ENCODE data around the gene DLK2.
"Not testable (repeated sequence)": the region's sequence is repeated elsewhere in the genome, so short reads cannot be mapped to it uniquely, and the experiment has no call there.

Gene DLK2

GRCh38 chr6:43455531-43456428, at the start of gene DLK2:
DLK2 (minus strand) TSS chr6:43455548; CDS start chr6:43454825, 723 bp downstream.
- DNase-seq: peak; percentile 53

- no peak for DNase-seq
Measured at GRCh38 chr6:43503443-43503842, 48.1 kb upstream of the DLK2 start.

GRCh38 chr6:43502666-43503065, 47.3 kb upstream of the DLK2 start:
- DNase-seq: no peak

- no peak for DNase-seq
Measured at GRCh38 chr6:43500921-43501320, 45.6 kb upstream of the DLK2 start.

- no peak for DNase-seq
Measured at GRCh38 chr6:43499028-43499815, 43.9 kb upstream of the DLK2 start.

GRCh38 chr6:43498291-43498690, 42.9 kb upstream of the DLK2 start:
- DNase-seq: not testable (repeated sequence)

- DNase-seq: no peak
Measured at GRCh38 chr6:43497689-43498088, 42.3 kb upstream of the DLK2 start.

- no peak for DNase-seq
Measured at GRCh38 chr6:43497129-43497396, 41.7 kb upstream of the DLK2 start.

- DNase-seq: no peak
Measured at GRCh38 chr6:43496370-43497128, 41.2 kb upstream of the DLK2 start.

- no peak for DNase-seq
Measured at GRCh38 chr6:43495409-43495941, 40.1 kb upstream of the DLK2 start.

- DNase-seq: no peak
Measured at GRCh38 chr6:43494766-43495165, 39.4 kb upstream of the DLK2 start.

GRCh38 chr6:43494321-43494720, 39.0 kb upstream of the DLK2 start:
- DNase-seq: no peak

GRCh38 chr6:43493833-43494232, 38.5 kb upstream of the DLK2 start:
- DNase-seq: no peak

- DNase-seq: no peak
Measured at GRCh38 chr6:43493230-43493629, 37.9 kb upstream of the DLK2 start.

GRCh38 chr6:43492673-43493072, 37.3 kb upstream of the DLK2 start:
- peak; percentile 29 for DNase-seq

- DNase-seq: peak; percentile 84
Measured at GRCh38 chr6:43491750-43492661, 36.7 kb upstream of the DLK2 start.

- DNase-seq: no peak
Measured at GRCh38 chr6:43490523-43490939, 35.2 kb upstream of the DLK2 start.

- DNase-seq: no peak
Measured at GRCh38 chr6:43489277-43490072, 34.1 kb upstream of the DLK2 start.

- no peak for DNase-seq
Measured at GRCh38 chr6:43488667-43489276, 33.4 kb upstream of the DLK2 start.

- DNase-seq: no peak
Measured at GRCh38 chr6:43481591-43482236, 26.4 kb upstream of the DLK2 start.

Data from NCI-H1092 treated with DMSO at 0.1 percent for 48 hours (cell line).